ENCODE results near the gene BTBD2. TPM values are rescaled to one million over a fixed set of nuclear protein-coding genes. Genes with fewer than 3 reads are reported as not detected.

BTBD2 gene
- total RNA-seq, 1 donor from 2014 or later, result 59.7 TPM

- TF ChIP-seq, protein P1, sequence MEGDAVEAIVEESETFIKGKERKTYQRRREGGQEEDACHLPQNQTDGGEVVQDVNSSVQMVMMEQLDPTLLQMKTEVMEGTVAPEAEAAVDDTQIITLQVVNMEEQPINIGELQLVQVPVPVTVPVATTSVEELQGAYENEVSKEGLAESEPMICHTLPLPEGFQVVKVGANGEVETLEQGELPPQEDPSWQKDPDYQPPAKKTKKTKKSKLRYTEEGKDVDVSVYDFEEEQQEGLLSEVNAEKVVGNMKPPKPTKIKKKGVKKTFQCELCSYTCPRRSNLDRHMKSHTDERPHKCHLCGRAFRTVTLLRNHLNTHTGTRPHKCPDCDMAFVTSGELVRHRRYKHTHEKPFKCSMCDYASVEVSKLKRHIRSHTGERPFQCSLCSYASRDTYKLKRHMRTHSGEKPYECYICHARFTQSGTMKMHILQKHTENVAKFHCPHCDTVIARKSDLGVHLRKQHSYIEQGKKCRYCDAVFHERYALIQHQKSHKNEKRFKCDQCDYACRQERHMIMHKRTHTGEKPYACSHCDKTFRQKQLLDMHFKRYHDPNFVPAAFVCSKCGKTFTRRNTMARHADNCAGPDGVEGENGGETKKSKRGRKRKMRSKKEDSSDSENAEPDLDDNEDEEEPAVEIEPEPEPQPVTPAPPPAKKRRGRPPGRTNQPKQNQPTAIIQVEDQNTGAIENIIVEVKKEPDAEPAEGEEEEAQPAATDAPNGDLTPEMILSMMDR (conservative IDR thresholded peaks at IDR 0.05; ENCODE audit: low read depth, low read length), result no peak
- no peak overlapping the region for H3K4me3 ChIP-seq (ENCODE audit: low read depth, low read length)
- no peak for DNase-seq (ENCODE audit: low read depth)
Measured at GRCh38 chr19:2056837-2057192, 41.3 kb upstream of the BTBD2 start.

DNA sequence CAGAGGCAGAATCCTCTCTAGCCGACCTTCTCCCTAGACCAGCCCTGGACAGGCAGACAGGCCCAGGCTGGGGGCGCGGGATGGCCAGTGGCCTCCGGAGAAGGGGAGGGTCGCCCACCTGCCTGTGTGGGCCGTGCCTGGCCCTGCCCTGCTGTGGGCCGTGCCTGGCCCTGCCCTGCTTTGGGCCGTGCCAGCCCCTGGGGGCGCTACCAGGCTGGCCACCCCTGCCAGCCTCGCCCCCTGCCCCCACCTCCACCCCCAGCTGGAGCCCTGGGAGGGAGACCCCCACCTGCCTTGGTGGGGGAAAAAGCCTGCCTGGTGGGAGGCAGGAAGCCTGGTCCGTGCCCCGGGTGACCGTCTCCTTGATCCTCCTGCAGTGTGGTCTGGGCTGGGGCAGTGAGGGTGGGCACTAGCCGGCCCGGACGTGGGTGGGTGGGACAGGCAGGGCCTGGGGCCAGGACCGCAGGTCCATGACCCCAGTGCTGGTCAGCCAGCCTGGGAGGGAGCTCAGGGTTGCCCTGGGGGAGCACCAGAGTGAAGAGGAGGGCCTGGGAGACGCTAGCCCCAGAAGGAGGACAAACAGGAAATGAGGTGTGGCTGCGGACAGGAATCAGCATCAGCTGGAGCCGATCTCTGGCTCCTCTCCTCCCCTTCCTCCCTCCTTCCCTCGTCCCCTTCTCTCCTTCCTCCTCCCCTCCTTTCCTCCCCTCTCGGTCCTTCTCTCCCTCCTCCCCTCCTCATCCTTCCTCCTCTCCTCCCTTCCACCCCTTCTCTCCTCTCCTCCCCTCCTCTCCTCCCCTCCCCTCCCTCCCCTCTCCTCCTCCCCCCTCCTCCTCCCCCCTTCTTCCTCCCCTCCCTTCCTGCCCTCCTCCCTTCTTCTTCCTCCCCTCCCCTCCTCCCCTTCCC lies 40.7 kb upstream of the BTBD2 start:
- peak overlapping the region; percentile 7 for H3K4me3 ChIP-seq (ENCODE audit: low read depth, low read length)
- DNase-seq (ENCODE audit: low read depth), result no peak
- TF ChIP-seq, protein P1 (conservative IDR thresholded peaks at IDR 0.05; ENCODE audit: low read depth, low read length), result peak; percentile 10

- no peak for DNase-seq (ENCODE audit: low read depth)
- no peak overlapping the region for H3K4me3 ChIP-seq (ENCODE audit: low read depth, low read length)
- TF ChIP-seq, protein P1 (conservative IDR thresholded peaks at IDR 0.05; ENCODE audit: low read depth, low read length), result no peak
Measured at GRCh38 chr19:2054763-2055162, 39.2 kb upstream of the BTBD2 start.

DNA sequence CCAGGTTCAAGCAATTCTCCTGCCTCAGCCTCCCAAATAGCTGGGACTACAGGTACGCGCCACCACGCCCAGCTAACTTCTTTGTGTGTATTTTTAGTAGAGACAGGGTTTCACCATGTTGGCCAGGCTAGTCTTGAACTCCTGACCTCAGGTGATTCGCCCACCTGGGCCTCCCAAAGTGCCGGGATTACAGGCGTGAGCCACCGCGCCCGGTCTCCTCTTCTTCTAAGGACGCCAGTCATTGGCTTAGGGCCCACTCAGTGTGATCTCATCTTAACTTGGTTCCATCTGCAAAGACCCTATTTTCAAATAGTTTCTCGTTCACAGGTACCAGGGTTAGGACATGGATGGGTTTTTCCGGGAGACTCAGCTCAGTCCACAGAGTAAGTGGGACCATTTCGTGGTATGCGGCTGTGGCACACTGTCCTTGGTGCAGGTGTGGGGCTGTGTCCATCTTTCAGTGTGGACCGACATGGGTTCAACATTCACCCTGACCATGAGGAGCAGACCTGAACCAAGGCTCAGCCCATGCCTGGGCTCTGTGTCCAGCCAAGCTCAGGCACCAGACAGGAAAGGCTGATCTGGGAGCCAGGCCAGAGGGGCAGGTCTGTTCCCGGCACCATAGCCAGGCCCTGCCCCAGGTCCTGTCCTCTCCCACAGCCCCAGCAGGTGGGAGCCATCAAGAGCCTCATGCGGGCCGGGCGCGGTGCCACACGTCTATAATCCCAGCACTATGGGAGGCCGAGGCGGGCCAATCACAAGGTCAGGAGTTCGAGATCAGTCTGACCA lies 38.3 kb upstream of the BTBD2 start:
- no peak overlapping the region for H3K4me3 ChIP-seq (ENCODE audit: low read depth, low read length)
- DNase-seq (ENCODE audit: low read depth), result no peak
- TF ChIP-seq, protein P1 (conservative IDR thresholded peaks at IDR 0.05; ENCODE audit: low read depth, low read length), result no peak

DNA sequence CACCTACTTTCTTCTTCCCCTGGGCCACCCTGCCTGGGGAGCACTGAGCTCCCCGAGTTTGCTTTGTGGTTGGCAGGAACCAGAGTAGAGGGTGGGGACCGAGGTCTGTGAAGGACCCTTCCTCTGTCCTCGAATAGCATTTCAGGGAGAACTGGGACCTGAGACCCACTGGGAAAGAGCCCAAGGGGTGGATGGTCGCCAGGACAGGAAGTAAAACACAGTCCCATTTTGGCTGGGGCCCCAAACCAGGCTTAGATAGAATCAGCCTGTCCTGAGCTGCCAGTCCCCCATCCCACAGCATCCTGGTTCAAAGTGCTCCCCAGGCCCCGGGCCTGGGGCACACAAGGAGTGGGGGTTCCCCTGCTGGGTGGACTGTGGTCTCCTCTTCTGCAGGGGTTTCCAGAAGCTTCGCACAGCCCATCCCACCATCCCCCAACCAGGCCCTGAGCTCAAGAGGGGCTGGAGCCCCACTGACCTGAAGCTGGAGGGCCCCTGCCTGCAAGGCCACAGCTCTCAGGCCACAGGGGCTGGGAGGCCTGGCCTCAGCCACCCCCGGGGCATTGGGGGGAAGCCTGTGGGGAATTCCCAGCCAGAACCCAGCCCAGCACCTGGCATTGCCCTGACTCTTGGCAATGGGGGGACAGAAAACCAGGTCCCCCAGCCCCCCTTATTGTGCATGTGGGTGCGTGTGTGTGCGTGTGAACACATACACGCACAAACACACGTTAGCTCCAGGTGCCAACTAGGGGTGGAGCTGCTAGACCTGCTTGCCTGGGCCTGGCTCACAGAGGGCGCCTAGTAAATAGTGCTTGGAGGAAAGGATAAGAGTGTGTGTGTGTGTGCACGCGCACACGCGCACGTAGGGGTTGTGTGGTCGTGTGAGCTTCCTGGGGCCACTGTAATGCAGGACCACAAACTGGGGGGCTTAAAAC lies 36.5 kb upstream of the BTBD2 start:
- TF ChIP-seq, protein P1 (conservative IDR thresholded peaks at IDR 0.05; ENCODE audit: low read depth, low read length), result no peak
- H3K4me3 ChIP-seq (ENCODE audit: low read depth, low read length), result peak overlapping the region; percentile 48
- no peak for DNase-seq (ENCODE audit: low read depth)

GRCh38 chr19:2050991-2051772 lies 35.7 kb upstream of the BTBD2 start, which contains the start of gene MKNK2:
Gene MKNK2, minus strand, starts transcription at chr19:2051244. Its CDS starts 393 bp downstream, at chr19:2050851.
- peak within 1 kb of the TSS; percentile 94 for H3K4me3 ChIP-seq (ENCODE audit: low read depth, low read length)
- no peak for DNase-seq (ENCODE audit: low read depth)

More at GRCh38 chr19:2050991-2051772, 35.7 kb upstream of the BTBD2 start, which contains the start of gene MKNK2:
- TF ChIP-seq, protein P1 (conservative IDR thresholded peaks at IDR 0.05; ENCODE audit: low read depth, low read length), result peak; percentile 49

Data from epithelial cell of proximal tubule (primary cell).